ENCODE measurements around the gene SIPA1L2. TPM values are rescaled to one million over a fixed set of nuclear protein-coding genes. Genes with fewer than 3 reads are reported as not detected.

The SIPA1L2 gene
- total and polyA plus RNA-seq, 2 experiments from 2014 or later: 4.1 to 17.0 TPM

DNA sequence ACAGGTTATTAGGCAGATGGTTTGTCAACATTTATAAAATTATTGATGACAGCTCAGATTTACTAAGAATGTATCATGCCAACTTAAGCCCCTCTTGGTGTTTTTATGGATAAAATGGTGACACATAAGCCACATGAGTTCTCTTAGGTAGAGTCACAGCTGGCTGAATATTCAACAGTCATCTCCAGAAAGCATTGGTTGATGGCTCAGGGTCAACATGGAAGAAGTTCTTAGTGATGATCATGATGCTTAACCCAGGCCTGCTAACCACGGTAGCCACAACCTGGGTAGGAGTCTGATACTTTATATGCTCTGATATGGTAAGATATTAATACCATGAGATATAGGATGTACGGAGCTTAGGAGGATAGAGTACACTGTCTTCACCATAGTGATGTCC, 46.4 kb upstream of the SIPA1L2 start:
- H3K27ac ChIP-seq (ENCODE audit: low read depth): no peak overlapping the region
- Mint-ChIP-seq H3K4me1 (peaks cover 8% of the 10 kb centered on the region; the same call in 2 of the 3 replicates), H3K27ac (no peak overlapping the region), H3K4me3 (no peak overlapping the region), H3K9me3 (no peaks in the 10 kb centered on the region), H3K27me3 (ENCODE audit: insufficient read depth, low read depth, poor library complexity) (peaks cover 3% of the 10 kb centered on the region), H3K36me3 (ENCODE audit: low read depth) (no peaks in the 10 kb centered on the region)
- DNase-seq (ENCODE audit: low spot score) (no peak), ATAC-seq (no peak)
- no peaks in the 10 kb centered on the region for H3F3A ChIP-seq (replicated peaks; ENCODE audit: low read depth)
- no peak overlapping the region for H3K4me2 ChIP-seq
- TF ChIP-seq EZH2 (IDR thresholded peaks at IDR 0.05; ENCODE audit: low read depth, unreplicated experiment) (no peak), EZH2phosphoT487 (IDR thresholded peaks at IDR 0.05; ENCODE audit: unreplicated experiment) (no peak), CREB1 (CRISPR knock-in tag; IDR thresholded peaks at IDR 0.05; ENCODE audit: low read depth) (no peak), ZNF331 (CRISPR knock-in tag; IDR thresholded peaks at IDR 0.05; ENCODE audit: low read depth) (no peak), ZNF114 (CRISPR knock-in tag; IDR thresholded peaks at IDR 0.05) (no peak), STAT1 (IDR thresholded peaks at IDR 0.05; ENCODE audit: unreplicated experiment) (no peak), NANOG (IDR thresholded peaks at IDR 0.05; ENCODE audit: borderline replicate concordance) (no peak)
- TF ChIP-seq, protein P1, sequence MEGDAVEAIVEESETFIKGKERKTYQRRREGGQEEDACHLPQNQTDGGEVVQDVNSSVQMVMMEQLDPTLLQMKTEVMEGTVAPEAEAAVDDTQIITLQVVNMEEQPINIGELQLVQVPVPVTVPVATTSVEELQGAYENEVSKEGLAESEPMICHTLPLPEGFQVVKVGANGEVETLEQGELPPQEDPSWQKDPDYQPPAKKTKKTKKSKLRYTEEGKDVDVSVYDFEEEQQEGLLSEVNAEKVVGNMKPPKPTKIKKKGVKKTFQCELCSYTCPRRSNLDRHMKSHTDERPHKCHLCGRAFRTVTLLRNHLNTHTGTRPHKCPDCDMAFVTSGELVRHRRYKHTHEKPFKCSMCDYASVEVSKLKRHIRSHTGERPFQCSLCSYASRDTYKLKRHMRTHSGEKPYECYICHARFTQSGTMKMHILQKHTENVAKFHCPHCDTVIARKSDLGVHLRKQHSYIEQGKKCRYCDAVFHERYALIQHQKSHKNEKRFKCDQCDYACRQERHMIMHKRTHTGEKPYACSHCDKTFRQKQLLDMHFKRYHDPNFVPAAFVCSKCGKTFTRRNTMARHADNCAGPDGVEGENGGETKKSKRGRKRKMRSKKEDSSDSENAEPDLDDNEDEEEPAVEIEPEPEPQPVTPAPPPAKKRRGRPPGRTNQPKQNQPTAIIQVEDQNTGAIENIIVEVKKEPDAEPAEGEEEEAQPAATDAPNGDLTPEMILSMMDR (conservative IDR thresholded peaks at IDR 0.05; ENCODE audit: low read depth in 2 of 2): no peak
- TF ChIP-seq, protein P2, sequence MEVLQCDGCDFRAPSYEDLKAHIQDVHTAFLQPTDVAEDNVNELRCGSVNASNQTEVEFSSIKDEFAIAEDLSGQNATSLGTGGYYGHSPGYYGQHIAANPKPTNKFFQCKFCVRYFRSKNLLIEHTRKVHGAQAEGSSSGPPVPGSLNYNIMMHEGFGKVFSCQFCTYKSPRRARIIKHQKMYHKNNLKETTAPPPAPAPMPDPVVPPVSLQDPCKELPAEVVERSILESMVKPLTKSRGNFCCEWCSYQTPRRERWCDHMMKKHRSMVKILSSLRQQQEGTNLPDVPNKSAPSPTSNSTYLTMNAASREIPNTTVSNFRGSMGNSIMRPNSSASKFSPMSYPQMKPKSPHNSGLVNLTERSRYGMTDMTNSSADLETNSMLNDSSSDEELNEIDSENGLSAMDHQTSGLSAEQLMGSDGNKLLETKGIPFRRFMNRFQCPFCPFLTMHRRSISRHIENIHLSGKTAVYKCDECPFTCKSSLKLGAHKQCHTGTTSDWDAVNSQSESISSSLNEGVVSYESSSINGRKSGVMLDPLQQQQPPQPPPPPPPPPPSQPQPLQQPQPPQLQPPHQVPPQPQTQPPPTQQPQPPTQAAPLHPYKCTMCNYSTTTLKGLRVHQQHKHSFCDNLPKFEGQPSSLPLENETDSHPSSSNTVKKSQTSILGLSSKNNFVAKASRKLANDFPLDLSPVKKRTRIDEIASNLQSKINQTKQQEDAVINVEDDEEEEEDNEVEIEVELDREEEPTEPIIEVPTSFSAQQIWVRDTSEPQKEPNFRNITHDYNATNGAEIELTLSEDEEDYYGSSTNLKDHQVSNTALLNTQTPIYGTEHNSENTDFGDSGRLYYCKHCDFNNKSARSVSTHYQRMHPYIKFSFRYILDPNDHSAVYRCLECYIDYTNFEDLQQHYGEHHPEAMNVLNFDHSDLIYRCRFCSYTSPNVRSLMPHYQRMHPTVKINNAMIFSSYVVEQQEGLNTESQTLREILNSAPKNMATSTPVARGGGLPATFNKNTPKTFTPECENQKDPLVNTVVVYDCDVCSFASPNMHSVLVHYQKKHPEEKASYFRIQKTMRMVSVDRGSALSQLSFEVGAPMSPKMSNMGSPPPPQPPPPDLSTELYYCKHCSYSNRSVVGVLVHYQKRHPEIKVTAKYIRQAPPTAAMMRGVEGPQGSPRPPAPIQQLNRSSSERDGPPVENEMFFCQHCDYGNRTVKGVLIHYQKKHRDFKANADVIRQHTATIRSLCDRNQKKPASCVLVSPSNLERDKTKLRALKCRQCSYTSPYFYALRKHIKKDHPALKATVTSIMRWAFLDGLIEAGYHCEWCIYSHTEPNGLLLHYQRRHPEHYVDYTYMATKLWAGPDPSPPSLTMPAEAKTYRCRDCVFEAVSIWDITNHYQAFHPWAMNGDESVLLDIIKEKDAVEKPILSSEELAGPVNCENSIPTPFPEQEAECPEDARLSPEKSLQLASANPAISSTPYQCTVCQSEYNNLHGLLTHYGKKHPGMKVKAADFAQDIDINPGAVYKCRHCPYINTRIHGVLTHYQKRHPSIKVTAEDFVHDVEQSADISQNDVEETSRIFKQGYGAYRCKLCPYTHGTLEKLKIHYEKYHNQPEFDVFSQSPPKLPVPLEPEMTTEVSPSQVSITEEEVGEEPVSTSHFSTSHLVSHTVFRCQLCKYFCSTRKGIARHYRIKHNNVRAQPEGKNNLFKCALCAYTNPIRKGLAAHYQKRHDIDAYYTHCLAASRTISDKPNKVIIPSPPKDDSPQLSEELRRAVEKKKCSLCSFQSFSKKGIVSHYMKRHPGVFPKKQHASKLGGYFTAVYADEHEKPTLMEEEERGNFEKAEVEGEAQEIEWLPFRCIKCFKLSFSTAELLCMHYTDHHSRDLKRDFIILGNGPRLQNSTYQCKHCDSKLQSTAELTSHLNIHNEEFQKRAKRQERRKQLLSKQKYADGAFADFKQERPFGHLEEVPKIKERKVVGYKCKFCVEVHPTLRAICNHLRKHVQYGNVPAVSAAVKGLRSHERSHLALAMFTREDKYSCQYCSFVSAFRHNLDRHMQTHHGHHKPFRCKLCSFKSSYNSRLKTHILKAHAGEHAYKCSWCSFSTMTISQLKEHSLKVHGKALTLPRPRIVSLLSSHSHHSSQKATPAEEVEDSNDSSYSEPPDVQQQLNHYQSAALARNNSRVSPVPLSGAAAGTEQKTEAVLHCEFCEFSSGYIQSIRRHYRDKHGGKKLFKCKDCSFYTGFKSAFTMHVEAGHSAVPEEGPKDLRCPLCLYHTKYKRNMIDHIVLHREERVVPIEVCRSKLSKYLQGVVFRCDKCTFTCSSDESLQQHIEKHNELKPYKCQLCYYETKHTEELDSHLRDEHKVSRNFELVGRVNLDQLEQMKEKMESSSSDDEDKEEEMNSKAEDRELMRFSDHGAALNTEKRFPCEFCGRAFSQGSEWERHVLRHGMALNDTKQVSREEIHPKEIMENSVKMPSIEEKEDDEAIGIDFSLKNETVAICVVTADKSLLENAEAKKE (CRISPR knock-in tag; IDR thresholded peaks at IDR 0.05): no peak
- TF ChIP-seq, protein P3, sequence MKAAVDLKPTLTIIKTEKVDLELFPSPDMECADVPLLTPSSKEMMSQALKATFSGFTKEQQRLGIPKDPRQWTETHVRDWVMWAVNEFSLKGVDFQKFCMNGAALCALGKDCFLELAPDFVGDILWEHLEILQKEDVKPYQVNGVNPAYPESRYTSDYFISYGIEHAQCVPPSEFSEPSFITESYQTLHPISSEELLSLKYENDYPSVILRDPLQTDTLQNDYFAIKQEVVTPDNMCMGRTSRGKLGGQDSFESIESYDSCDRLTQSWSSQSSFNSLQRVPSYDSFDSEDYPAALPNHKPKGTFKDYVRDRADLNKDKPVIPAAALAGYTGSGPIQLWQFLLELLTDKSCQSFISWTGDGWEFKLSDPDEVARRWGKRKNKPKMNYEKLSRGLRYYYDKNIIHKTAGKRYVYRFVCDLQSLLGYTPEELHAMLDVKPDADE (IDR thresholded peaks at IDR 0.05): no peak
- no peak overlapping the region for H3K4me3 ChIP-seq
- no peaks in the 10 kb centered on the region for H3K9me2 ChIP-seq (ENCODE audit: insufficient read depth)
- no peak overlapping the region for H2AFZ ChIP-seq
- no peaks in the 10 kb centered on the region for H3K79me2 ChIP-seq (replicated peaks; ENCODE audit: insufficient read depth)
- no peaks in the 10 kb centered on the region for H3K4me1 ChIP-seq (ENCODE audit: insufficient read depth)
- no peaks in the 10 kb centered on the region for H4K20me1 ChIP-seq (replicated peaks; ENCODE audit: insufficient read depth)
- no peaks in the 10 kb centered on the region for H3K27me3 ChIP-seq (ENCODE audit: insufficient read depth)
- no peaks in the 10 kb centered on the region for H3K36me3 ChIP-seq (ENCODE audit: insufficient read depth)

Measured in GM23338 (cell line).